PFSK-1 (cell line): ENCODE data around the gene PALMD.

ENCODE experiments used
- POLR2AphosphoS5 ChIP-seq: IDR thresholded peaks from 2 replicates; pipeline ENCODE4 v1.6.1; 2012; ENCODE audit warnings: low read depth, mild to moderate bottlenecking, control low read depth, low read length, moderate library complexity
- TAF1 ChIP-seq: IDR thresholded peaks from 2 replicates; pipeline ENCODE4 v1.6.1; 2012; ENCODE audit warnings: low read length, control low read depth, borderline replicate concordance; ENCODE audit not compliant: insufficient read depth

GRCh38 chr1:99704356-99704816, 58.5 kb downstream of the PALMD start:
- TF ChIP-seq POLR2AphosphoS5 (peak; percentile 63; the same call in 1 of the 2 replicates), TAF1 (peak; percentile 56; the same call in 1 of the 2 replicates)
